Urinary bladder (tissue), 4 donors: ENCODE measurements around the gene AOPEP. TPM values are rescaled to one million over a fixed set of nuclear protein-coding genes. Genes with fewer than 3 reads are reported as not detected.
A peak's percentile ranks its signal among the peaks of the same experiment; 100 is the strongest.

ENCODE experiments used
- DNase-seq: peaks from one replicate; pipeline ENCODE4 v3.0.0-alpha.2; 2015; ENCODE audit errors: extremely low spot score
- H3K27ac ChIP-seq: one replicate; pipeline ENCODE4 v1.5.1; 2013; ENCODE audit warnings: low read depth, mild to moderate bottlenecking, moderate library complexity
- H3K36me3 ChIP-seq: one replicate; pipeline ENCODE4 v1.6.1; 2013; ENCODE audit warnings: mild to moderate bottlenecking, moderate library complexity; ENCODE audit not compliant: insufficient read depth
- H3K4me1 ChIP-seq: one replicate; pipeline ENCODE4 v1.6.1; 2013; ENCODE audit warnings: mild to moderate bottlenecking, moderate library complexity; ENCODE audit not compliant: insufficient read depth
- H3K4me3 ChIP-seq: one replicate; pipeline ENCODE4 v1.5.1; 2013; ENCODE audit warnings: low read depth, low read length
- WGBS: extraction: QIAGEN DNeasy Blood & Tissue Kit; methylation state at CpG from one replicate; pipeline ENCODE4 v1.1.7; 2013; 5-methylcytosine and 5-hydroxymethylcytosine counted together
- polyA plus RNA-seq: library from polyadenylated mRNA; stranded (reverse); fragments of 200-250 nt; gene quantifications from one replicate; pipeline ENCODE4 v1.2.3, GENCODE V29; 2013
- total RNA-seq: library from RNA; depleted of rRNA; stranded (reverse); fragments of >200 nt; gene quantifications from one replicate; pipeline ENCODE4 v1.2.3, GENCODE V29; 2014
- donor health status: healthy with polysubstance abuse.
- donor health status: healthy.

AOPEP gene
- total and polyA plus RNA-seq, 2 donors = 99.2 to 136 TPM

DNA sequence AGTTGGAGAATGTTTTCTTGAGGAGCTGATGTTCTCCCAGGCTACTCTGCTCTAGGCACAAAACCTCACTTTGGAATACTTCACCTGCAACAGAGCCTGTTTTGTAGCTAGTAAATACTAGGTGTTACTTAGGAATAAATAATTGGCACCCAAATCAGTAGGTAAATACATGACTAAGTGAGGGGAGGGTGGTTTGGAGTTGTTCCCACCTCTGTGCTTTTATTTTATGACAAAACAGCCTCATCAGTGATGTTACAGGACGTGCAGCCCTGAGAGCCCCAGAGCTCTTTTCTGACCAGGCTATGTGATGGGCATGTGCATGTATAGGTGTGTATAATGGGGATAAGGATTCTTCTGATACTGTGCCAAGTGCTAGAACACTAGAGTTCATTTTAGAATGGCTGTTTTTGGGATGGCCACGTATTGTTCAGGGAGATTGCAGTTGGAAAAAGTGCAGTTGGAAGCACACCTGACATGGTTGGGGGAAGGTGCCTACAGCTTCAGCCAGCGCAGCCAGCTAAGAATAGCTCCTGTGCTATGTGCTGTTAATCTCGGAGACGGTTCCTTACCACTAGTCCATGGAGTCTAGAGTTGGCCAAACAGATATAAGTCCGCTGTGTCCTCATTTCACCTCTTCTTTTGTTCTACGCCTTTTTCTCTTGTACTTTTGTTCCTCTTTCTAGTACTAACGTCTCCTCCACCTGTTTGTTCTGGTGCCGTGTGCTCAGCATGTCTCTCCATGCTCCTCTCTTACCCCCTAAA lies 306.3 kb downstream of the AOPEP start:
- H3K4me1 ChIP-seq = peaks cover 2% of the 10 kb centered on the region
- 55% methylated on average over 9 of the region's 9 CpGs for WGBS
- H3K36me3 ChIP-seq = no peaks in the 10 kb centered on the region
- H3K27ac ChIP-seq = no peak overlapping the region
- DNase-seq = no peak
- no peak overlapping the region for H3K4me3 ChIP-seq

DNA sequence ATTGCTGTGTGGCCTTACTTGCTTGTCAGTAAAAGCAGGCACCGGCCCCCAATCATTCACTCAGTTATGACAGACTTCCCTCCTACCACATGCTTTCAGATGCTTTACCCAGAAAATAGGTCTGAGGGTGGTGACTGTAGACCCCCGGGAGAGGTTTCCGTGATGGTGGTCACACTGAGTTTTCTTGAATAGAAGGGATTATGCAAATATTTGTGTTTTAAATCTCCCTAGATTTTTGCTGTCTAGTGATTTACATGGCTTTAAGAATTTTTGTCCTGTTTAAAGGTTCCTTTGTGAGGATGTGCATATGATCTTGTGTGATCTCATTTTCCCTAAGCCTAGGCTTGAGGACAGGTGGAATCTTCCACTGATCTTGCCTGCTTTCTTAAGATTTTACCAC lies 309.3 kb downstream of the AOPEP start:
- DNase-seq = no peak
- 54% methylated on average over 3 of the region's 3 CpGs for WGBS
- Histone ChIP-seq H3K4me1 (peaks cover 3% of the 10 kb centered on the region), H3K4me3 (no peak overlapping the region), H3K36me3 (no peaks in the 10 kb centered on the region), H3K27ac (no peak overlapping the region)

DNA sequence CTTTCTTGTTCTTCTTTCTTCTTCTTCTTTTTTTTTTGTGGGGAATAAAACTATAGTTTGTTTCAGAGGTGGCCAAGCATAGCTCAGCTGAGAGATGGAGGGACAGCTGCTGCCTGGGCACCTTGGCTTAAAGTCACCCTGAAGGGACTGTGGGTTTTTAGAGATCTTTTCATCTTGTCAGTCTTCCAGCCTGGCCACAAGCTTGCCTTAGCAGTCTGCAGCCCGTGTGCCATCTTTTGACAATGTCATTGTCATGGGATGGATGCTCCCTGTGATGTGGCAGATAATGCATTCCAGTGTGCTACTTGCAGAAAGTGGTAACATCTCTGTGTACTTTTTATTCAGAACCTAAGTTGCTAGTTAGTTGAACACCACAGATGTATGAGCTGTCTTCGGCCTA lies 310.2 kb downstream of the AOPEP start:
- H3K4me1 ChIP-seq = peaks cover 3% of the 10 kb centered on the region
- no peak overlapping the region for H3K4me3 ChIP-seq
- H3K36me3 ChIP-seq = no peaks in the 10 kb centered on the region
- no peak overlapping the region for H3K27ac ChIP-seq
- WGBS = 57% methylated on average over 2 of the region's 2 CpGs
- no peak for DNase-seq

DNA sequence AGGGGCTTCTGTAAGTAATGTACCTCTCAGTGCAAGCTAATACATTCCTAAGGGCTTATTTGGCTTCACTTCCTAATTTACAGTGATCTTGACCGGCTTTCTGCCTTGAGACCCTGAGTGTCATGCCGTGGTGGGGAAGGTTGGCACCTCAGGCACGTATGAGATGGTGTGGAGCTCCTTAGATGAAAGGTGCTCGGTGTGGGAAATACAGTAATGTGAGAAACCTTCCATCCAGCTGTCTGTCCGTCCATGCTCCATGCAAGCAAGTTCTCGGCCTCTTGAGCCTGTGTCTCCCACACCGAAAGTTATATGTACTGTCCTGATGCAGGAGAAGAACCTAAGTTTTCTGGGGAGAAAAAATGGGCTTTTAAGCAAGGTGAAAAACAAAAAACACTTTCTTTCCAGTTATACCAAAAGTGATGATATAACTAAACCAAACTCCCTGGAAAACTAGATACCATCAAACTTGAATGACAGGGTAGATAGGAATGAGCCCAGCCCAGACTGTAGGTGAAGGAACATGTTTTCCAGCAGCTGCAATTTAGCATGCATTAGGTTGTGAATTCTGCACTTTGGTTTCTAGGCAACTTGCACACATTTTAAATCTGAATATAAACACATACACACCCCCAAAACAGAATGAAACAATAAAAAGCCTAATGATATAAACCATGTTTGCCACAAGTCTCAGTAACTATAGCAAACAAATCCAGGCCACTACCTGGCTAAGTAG lies 311.5 kb downstream of the AOPEP start:
- WGBS = 69% methylated on average over 7 of the region's 7 CpGs
- no peak for DNase-seq
- Histone ChIP-seq H3K36me3 (no peaks in the 10 kb centered on the region), H3K4me1 (peaks cover 3% of the 10 kb centered on the region), H3K27ac (peak overlapping the region; percentile 63), H3K4me3 (no peak overlapping the region)

DNA sequence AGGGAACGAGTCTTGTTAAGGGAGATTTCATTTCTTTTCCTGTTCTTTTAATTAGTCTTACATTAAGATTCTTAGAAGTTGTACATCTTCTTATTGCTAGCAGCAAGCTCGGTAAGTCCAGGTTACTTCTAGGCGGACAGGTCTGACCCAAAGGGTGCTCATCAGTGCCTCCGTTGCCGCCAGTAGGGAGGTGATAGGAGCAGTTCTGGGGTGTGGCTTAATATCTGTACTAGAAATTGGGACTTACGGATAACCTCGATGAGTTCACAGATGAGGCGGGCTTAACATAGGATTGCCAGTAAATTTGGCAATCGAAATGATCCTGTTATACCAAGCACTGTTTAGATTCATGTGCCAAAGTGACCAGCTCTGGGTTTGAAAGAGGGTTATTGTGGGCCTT lies 312.2 kb downstream of the AOPEP start:
- Histone ChIP-seq H3K36me3 (no peaks in the 10 kb centered on the region), H3K4me3 (no peak overlapping the region), H3K4me1 (peaks cover 3% of the 10 kb centered on the region), H3K27ac (no peak overlapping the region)
- DNase-seq = no peak
- WGBS = 87% methylated on average over 9 of the region's 9 CpGs

DNA sequence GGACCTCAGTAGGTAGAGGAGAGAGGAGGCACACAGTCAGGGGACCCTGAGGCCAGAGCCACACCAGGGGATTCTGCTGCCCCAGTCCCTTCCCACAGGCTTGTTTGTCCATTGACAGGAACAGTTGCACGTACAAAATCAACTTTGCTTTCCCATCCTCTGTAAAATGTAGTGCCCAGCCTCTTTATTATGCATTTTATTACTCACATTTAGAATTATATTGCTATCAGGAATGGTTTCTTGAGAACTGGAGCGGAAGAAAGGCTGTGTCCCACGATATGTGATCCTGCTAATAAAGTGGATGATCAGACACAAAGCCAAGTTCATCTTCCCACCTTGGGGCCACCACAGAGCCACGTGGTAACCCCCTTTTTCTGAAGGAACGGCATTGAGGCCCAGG lies 313.6 kb downstream of the AOPEP start:
- H3K36me3 ChIP-seq = no peaks in the 10 kb centered on the region
- no peak overlapping the region for H3K4me3 ChIP-seq
- no peak overlapping the region for H3K27ac ChIP-seq
- WGBS = 65% methylated on average over 5 of the region's 5 CpGs
- H3K4me1 ChIP-seq = peaks cover 3% of the 10 kb centered on the region
- DNase-seq = no peak

DNA sequence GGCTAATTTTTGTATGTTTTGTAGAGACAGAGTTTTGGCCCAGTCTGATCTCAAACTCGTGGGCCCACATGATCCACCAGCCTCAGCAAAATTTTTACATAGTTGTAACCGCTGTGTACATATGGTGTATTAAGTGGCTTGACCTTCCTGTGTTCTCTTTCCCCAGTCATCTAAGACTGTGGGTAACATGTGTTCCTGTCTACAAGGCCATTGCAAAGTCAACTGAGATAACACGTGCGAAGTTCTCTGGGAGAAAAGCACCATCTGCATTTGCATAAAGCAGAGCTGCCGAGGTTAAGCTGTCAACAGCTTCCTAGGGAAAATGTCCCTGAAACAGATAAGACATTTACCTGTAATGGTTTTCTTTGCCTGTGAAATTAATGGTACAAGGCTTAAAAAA lies 317.3 kb downstream of the AOPEP start:
- Histone ChIP-seq H3K4me1 (peaks cover 3% of the 10 kb centered on the region), H3K36me3 (no peaks in the 10 kb centered on the region), H3K4me3 (no peak overlapping the region), H3K27ac (no peak overlapping the region)
- 48% methylated on average over 5 of the region's 5 CpGs for WGBS
- no peak for DNase-seq

DNA sequence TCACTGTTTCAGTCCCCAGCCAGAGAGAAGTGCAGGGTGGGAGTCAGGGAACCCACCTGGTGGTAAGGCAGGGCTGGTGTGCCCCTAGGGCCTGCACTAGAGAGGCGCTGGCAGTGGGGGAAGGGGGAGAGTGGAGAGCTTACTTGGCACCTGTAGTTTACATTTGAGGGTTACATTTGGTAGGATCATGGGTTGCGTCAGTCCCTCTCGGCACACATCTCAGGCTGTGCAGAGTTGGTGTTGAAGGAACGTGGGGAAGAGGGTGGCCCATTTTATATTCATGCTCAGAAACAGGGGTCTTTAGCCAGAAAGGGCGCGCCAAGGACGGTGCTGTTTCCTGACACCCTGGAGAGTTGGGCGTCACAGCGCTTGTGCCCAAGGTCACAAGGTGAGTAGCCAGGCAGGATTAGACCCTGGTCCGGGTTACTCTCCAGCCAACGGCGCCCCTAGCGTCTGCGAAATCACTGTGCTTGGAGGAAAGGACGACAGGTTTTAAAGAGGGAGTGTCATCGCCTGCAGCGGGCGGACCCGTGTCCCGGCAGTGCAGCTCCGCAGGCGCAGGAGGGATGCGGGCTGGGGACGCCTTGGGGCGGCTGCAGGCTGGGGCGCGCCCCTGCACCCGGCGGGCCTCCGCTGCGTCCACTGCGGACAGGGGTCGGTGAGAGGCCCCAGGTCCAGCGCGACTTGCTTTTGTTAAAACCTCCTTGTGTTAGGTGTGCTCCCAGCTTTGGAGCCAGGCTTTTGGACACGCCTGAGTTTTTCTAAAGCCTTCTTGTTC lies 318.4 kb downstream of the AOPEP start:
- H3K4me3 ChIP-seq = no peak overlapping the region
- peaks cover under 1% of the 10 kb centered on the region for H3K4me1 ChIP-seq
- no peaks in the 10 kb centered on the region for H3K36me3 ChIP-seq
- WGBS = 57% methylated on average over 36 of the region's 36 CpGs
- no peak for DNase-seq
- H3K27ac ChIP-seq = no peak overlapping the region

DNA sequence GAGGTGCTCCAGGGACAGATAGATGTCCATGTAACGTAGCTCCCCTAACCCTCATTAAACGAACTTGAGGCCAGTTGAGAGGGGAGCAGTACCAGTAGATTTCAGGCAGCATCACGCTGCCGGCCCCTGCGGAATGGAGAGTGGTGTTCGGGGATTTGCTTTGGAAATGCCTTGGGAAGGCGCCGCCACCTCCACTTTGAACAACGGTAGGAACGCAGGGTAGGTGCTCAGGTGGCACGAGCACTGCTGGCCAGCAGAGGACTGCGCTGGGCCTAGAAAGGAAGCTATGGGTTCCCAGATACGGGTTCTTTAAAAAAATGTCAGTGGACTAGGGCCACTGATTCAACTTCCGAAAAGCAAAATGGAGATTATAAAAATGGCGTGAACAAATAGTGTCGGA lies 319.3 kb downstream of the AOPEP start:
- Histone ChIP-seq H3K4me1 (no peaks in the 10 kb centered on the region), H3K27ac (no peak overlapping the region), H3K4me3 (no peak overlapping the region), H3K36me3 (no peaks in the 10 kb centered on the region)
- DNase-seq = no peak
- 61% methylated on average over 16 of the region's 16 CpGs for WGBS

DNA sequence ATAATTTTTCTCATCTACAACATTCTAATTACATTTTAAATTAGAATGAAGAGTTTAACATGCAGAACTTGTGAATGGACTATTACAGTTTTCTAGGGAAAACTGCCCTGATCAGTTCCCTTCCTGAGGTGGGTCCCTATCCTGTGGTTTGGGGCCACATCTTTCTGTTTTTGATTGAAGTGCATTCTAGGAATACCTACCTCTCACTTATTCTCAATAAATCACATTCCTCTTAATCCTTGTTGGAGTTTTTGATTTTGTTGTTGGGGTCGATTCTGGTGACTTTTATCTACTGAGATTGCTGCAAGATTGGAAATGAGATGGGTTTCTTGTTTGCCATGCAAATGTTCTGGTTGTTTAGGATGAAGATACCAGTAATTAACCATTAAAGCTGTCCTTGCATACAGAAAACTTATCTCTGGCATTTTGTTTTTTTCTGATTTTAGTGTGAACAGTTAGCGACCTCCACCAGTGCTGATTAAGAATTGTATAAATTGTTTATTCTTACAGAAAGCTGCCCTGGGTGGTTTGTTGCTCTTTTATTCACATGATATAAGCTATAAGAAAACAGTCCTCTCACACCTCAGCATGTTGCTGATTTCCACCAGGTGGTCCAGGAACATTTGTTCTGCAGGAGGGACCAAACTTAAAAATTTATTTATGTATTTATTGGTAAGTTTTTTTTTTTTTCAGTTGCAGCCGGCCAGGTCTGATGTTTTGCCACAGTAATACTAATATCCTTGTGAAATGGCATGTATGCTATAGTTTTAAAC lies 321.1 kb downstream of the AOPEP start:
- Histone ChIP-seq H3K36me3 (no peaks in the 10 kb centered on the region), H3K4me3 (peak overlapping the region; percentile 83), H3K27ac (peak overlapping the region; percentile 16), H3K4me1 (no peaks in the 10 kb centered on the region)
- WGBS = 34% methylated on average over 3 of the region's 3 CpGs
- DNase-seq = no peak

DNA sequence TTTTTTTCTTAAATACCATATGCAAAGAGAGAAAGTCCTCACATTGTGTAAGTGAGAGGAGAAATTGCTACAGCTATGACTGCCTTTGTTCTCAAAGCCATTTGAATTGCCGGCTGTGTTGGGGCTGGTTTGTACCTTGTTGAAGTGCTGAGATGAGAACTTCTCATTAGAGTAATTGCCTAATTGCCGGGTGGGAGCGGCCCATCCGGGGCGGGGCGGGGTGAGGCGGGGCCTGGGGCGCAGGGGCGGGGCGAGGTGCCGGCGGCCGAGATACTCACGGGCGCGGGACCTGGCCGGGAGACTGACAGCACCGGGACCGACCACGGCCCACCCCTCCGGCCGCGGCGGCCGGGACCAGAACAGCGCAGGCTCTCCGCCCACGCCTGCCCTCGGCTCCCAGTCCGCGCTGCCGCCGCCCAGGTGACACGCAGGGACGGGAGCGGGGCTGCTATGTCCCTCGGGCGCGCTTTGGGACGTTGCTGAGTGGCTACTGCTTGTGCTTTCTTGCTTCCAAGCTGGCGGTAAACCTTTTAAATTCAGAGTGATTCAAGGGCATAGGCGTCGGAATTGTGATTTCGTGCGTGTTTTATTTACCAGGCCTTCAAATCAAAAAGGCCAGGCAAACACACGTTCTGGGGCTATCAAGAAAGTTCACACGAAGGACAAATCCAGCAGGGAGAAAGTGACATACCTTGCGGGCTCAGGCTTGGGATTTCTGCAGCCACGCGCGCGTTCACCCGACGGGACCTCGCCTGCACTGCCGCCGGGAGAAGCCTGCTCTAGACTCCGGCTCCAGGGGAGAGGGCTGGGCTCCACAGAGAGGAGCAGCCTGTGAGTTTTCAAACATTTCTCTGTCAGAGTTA lies 322.0 kb downstream of the AOPEP start:
- WGBS = 2% methylated on average over 58 of the region's 58 CpGs
- no peaks in the 10 kb centered on the region for H3K36me3 ChIP-seq
- no peaks in the 10 kb centered on the region for H3K4me1 ChIP-seq
- H3K27ac ChIP-seq = peak overlapping the region; percentile 86
- no peak for DNase-seq
- peak overlapping the region; percentile 83 for H3K4me3 ChIP-seq

DNA sequence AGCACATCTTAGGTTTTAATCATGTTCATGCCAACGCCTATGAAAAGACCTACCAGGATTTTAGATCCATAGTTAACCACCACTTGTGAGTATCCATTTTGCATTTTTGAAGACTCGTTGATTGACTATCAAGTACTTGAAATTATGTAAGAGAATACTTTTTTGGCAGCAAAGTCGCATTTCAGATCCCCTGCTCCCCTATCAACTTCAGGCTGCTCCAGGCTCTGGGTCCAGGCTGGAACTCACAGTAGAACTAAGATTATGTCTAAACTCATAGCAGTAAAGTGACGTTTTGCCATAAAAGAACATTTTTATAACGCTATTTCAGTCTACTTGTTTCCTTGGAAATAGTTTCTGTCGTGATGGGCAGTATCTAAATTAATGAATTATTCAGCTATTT lies 323.3 kb downstream of the AOPEP start:
- Histone ChIP-seq H3K27ac (no peak overlapping the region), H3K4me1 (no peaks in the 10 kb centered on the region), H3K36me3 (no peaks in the 10 kb centered on the region), H3K4me3 (peak overlapping the region; percentile 12)
- no peak for DNase-seq
- 33% methylated on average over 6 of the region's 6 CpGs for WGBS
